Nephron progenitor cell (in vitro differentiated cells): Measurements from ENCODE around the gene SORBS1.

ENCODE experiments used
- DNase-seq: peaks from one replicate; pipeline ENCODE4 v3.0.0; 2021
- H3K27ac Mint-ChIP-seq: 2 replicates; pipeline ENCODE4 v1.8.0; 2021; ENCODE audit warnings: mild to moderate bottlenecking, moderate library complexity, mixed read lengths
- H3K27me3 Mint-ChIP-seq: 2 replicates; pipeline ENCODE4 v1.8.0; 2021; ENCODE audit warnings: mild to moderate bottlenecking, low read depth, mixed read lengths; ENCODE audit not compliant: poor library complexity
- H3K36me3 Mint-ChIP-seq: 2 replicates; pipeline ENCODE4 v1.8.0; 2021; ENCODE audit warnings: low read depth, mixed read lengths
- H3K4me1 Mint-ChIP-seq: 2 replicates; pipeline ENCODE4 v1.8.0; 2021; ENCODE audit warnings: mixed read lengths
- H3K4me3 Mint-ChIP-seq: 2 replicates; pipeline ENCODE4 v1.8.0; 2021; ENCODE audit warnings: mild to moderate bottlenecking, moderate library complexity, mixed read lengths
- H3K9me3 Mint-ChIP-seq: 2 replicates; pipeline ENCODE4 v1.8.0; 2021; ENCODE audit warnings: mild to moderate bottlenecking, moderate library complexity, mixed read lengths
- TF ChIP-seq, protein P1 (sequence below): fragments of 200-600 bp; sonication (generic); IDR thresholded peaks from 2 replicates; pipeline ENCODE4 v1.5.0; 2021; ENCODE audit warnings: antibody characterized with exemption

Gene SORBS1

DNA sequence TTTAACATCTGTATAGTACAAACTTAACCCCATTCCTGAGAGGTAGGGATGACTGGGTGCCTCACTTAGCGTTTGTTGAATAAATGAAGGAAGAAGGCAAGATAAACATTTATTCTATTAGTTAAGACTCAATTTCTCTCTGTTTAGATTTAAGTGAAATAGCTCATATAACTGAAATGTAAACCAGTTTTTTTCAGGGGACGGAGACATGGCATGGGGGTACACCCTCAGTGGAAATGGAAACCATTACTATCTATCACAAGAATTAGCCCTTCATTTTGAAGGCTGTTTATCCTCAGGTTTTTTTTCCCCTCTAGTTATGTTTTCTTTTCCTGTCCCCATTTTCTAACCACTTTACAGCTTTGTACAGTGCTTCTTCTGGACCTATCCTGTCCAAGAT lies 234.8 kb downstream of the SORBS1 start:
- H3K27ac Mint-ChIP-seq = no peak overlapping the region
- TF ChIP-seq, protein P1, sequence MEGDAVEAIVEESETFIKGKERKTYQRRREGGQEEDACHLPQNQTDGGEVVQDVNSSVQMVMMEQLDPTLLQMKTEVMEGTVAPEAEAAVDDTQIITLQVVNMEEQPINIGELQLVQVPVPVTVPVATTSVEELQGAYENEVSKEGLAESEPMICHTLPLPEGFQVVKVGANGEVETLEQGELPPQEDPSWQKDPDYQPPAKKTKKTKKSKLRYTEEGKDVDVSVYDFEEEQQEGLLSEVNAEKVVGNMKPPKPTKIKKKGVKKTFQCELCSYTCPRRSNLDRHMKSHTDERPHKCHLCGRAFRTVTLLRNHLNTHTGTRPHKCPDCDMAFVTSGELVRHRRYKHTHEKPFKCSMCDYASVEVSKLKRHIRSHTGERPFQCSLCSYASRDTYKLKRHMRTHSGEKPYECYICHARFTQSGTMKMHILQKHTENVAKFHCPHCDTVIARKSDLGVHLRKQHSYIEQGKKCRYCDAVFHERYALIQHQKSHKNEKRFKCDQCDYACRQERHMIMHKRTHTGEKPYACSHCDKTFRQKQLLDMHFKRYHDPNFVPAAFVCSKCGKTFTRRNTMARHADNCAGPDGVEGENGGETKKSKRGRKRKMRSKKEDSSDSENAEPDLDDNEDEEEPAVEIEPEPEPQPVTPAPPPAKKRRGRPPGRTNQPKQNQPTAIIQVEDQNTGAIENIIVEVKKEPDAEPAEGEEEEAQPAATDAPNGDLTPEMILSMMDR = no peak
- DNase-seq = no peak
- H3K9me3 Mint-ChIP-seq = no peaks in the 10 kb centered on the region
- H3K4me3 Mint-ChIP-seq = no peak overlapping the region
- peaks cover 12% of the 10 kb centered on the region for H3K36me3 Mint-ChIP-seq
- H3K27me3 Mint-ChIP-seq = peaks cover 5% of the 10 kb centered on the region
- peaks cover 18% of the 10 kb centered on the region for H3K4me1 Mint-ChIP-seq

DNA sequence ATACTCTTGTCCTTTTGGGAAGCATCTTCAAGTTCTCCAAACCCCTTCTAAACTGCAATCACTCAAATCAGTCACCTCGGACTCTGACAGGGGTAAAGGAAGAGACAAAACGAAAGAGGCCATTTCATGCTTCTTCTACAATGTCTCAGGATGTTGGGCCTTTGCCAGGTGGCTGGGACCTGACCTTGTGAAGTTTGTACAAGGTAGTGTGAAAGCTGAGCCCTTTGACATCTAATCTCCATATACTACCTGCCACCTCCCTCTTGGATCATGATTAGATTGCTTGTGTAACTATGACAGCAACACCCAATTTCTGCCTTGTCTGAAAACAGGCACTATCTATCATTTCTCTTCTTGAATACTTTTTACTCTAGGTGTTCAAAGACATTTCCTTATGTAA lies 235.3 kb downstream of the SORBS1 start:
- H3K4me1 Mint-ChIP-seq = peaks cover 23% of the 10 kb centered on the region
- H3K27me3 Mint-ChIP-seq = peaks cover 5% of the 10 kb centered on the region
- H3K36me3 Mint-ChIP-seq = peaks cover 13% of the 10 kb centered on the region
- H3K9me3 Mint-ChIP-seq = no peaks in the 10 kb centered on the region
- DNase-seq = no peak
- TF ChIP-seq, protein P1 = no peak
- H3K4me3 Mint-ChIP-seq = no peak overlapping the region
- no peak overlapping the region for H3K27ac Mint-ChIP-seq

DNA sequence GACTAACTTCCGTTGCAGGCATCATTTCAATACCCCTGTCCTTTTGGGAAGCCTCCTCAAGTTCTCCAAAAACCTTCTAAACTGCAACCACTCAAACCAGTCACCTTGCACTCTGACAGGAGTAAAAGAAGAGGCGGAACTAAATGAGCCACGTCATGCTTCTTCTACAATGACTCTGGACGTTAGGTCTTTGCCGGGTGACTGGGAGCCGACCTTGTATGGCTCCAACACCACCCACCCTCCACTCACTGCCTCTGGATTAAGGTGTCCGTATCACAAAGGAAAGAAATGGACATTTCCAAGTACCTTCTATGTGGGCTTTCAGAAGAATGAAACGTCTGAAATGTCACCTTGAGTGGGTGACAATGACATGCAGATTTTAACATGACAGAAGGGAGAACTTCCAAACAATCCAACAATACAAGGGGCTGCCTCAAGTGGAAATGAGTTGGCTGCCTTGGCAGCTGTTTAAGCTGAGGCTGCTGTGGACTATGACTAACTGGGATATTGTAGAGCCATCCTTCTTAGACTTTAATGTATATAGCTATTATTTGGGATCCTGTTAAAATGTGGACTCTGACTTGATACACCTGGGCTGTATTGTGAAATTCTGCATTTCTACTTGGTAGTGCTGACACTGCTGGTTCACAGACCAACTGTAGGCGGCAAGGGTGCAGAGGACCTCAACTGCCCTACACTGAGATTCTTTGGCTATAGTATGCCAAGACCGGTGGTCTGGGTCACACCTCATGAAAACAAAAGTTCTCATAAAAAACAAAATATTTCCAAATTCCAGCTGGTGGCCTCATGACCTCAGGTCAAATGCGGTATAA lies 236.5 kb downstream of the SORBS1 start:
- peaks cover 16% of the 10 kb centered on the region for H3K36me3 Mint-ChIP-seq
- no peaks in the 10 kb centered on the region for H3K27me3 Mint-ChIP-seq
- no peak overlapping the region for H3K4me3 Mint-ChIP-seq
- no peak for DNase-seq
- peaks cover 35% of the 10 kb centered on the region for H3K4me1 Mint-ChIP-seq
- no peak overlapping the region for H3K27ac Mint-ChIP-seq
- TF ChIP-seq, protein P1 = no peak
- no peaks in the 10 kb centered on the region for H3K9me3 Mint-ChIP-seq

- H3K36me3 Mint-ChIP-seq = peaks cover 11% of the 10 kb centered on the region
- TF ChIP-seq, protein P1 = no peak
Measured at GRCh38 chr10:95321554-95322301, 239.4 kb downstream of the SORBS1 start.

DNA sequence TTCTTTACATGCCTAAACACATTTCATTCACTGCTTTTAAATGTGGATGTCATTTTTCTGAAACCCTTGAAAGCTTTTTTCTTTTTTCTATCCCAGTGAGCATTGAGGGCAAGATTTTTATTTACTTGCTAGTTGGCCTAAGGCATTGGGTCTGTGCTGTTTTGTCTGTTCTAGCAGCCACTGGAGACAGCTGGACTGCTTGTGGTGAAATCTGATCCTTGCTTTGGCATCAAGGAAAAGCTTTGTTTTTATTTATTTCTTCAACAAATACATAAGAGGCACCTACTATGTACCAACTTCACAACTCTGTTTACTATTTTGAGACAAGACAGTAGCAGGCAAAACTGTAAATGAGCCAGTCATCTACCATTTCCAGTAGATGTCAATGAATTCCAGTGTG lies 241.9 kb downstream of the SORBS1 start:
- peaks cover 60% of the 10 kb centered on the region for H3K4me1 Mint-ChIP-seq
- H3K27me3 Mint-ChIP-seq = no peaks in the 10 kb centered on the region
- H3K4me3 Mint-ChIP-seq = no peak overlapping the region
- TF ChIP-seq, protein P1 = no peak
- H3K9me3 Mint-ChIP-seq = no peaks in the 10 kb centered on the region
- H3K27ac Mint-ChIP-seq = peak overlapping the region; percentile 9
- H3K36me3 Mint-ChIP-seq = peaks cover 11% of the 10 kb centered on the region
- no peak for DNase-seq

More at GRCh38 chr10:95321554-95322301, 239.4 kb downstream of the SORBS1 start:
- H3K4me3 Mint-ChIP-seq = no peak overlapping the region
- no peaks in the 10 kb centered on the region for H3K27me3 Mint-ChIP-seq
- H3K27ac Mint-ChIP-seq = peak overlapping the region; percentile 15
- H3K4me1 Mint-ChIP-seq = peaks cover 52% of the 10 kb centered on the region
- H3K9me3 Mint-ChIP-seq = no peaks in the 10 kb centered on the region
- DNase-seq = no peak
